Measurements from ENCODE around the gene ENOX2. TPM values are rescaled to one million over a fixed set of nuclear protein-coding genes. Genes with fewer than 3 reads are reported as not detected.

ENOX2 gene
- total and polyA plus RNA-seq, 2 of the 13 experiments (the other 11 are each of a cell fraction or from before 2014, with no cell fraction given) = 5.9 to 8.5 TPM

DNA sequence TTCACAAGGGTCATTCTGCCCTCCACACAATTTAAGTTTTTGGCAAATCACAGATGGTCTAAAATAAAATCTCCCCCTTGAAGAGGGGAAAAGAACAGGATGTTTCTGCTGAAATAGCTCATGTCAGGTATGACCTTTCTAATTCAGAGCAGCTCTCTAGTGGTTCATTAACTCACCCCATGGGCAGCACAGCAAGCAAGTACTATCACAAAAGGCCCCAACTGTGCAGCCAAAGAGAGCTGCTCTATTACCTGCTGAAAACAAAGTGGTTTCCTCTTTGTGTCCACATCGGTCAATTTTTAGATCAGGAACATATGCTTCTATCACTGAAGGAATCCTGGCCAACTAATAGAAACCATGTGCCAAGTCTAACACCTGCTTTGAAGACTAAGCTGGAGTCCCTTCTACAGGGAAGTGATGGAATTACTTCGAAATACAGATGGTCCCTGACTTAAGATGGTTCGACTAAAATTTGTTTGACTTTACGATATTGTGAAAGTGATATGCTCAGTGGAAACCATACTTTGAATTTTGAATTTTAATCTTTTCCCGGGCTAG lies 164.3 kb downstream of the ENOX2 start:
- ChIA-PET CTCF (ENCODE audit: low intra/inter-chr PET ratio, low total read pairs) (no interaction called here), POLR2A (no interaction called here)

More for the DNA sequence above, 164.3 kb downstream of the ENOX2 start:
- Histone ChIP-seq H3K4me3 (replicated peaks in 1 of 3; ENCODE audit: insufficient read depth in 1 of 3, low read depth in 2 of 3, low read length in 3 of 3) (no peak overlapping the region), H3K9me3 (ENCODE audit: low read length) (no peaks in the 10 kb centered on the region), H3K27ac (ENCODE audit: extremely low read length, insufficient read depth, low read length) (no peak overlapping the region), H4K20me1 (ENCODE audit: insufficient read depth, low read length) (no peaks in the 10 kb centered on the region), H3K4me1 (ENCODE audit: insufficient read depth, low read length) (no peaks in the 10 kb centered on the region), H3K27me3 (ENCODE audit: control insufficient read depth in 1 of 2, insufficient read depth in 2 of 2, low read length in 2 of 2) (no peaks in the 10 kb centered on the region), H3K4me2 (ENCODE audit: low read depth, low read length) (no peak overlapping the region), H3K79me2 (ENCODE audit: insufficient read depth, low read length) (no peaks in the 10 kb centered on the region), H3K9ac (ENCODE audit: insufficient read depth, low read depth, low read length) (no peak overlapping the region), H2AFZ (ENCODE audit: low read length) (no peak overlapping the region), H3K36me3 (replicated peaks in 1 of 2; ENCODE audit: control insufficient read depth in 1 of 2, insufficient read depth in 2 of 2, low read length in 2 of 2) (no peaks in the 10 kb centered on the region)
- no peak for DNase-seq (ENCODE audit: low spot score)
- in situ Hi-C loops (cut with HindIII; ENCODE audit: extremely low pct_ligation_motif_present, low pct_unique_long_range_greater_than_20kb) (no loop called here), intact Hi-C loops (cut with micrococcal nuclease; ENCODE audit: unreplicated experiment) (no loop called here)
- TF ChIP-seq, protein P1, sequence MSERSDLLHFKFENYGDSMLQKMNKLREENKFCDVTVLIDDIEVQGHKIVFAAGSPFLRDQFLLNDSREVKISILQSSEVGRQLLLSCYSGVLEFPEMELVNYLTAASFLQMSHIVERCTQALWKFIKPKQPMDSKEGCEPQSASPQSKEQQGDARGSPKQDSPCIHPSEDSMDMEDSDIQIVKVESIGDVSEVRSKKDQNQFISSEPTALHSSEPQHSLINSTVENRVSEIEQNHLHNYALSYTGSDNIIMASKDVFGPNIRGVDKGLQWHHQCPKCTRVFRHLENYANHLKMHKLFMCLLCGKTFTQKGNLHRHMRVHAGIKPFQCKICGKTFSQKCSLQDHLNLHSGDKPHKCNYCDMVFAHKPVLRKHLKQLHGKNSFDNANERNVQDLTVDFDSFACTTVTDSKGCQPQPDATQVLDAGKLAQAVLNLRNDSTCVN (CRISPR knock-in tag; IDR thresholded peaks at IDR 0.05; ENCODE audit: borderline replicate concordance) = no peak
- no peak for TF ChIP-seq SMC3 (IDR thresholded peaks at IDR 0.05; ENCODE audit: low read length)
- no peak for TF ChIP-seq FOSL2 (CRISPR knock-in tag; IDR thresholded peaks at IDR 0.05)
- no peak for TF ChIP-seq SCMH1 (CRISPR knock-in tag; IDR thresholded peaks at IDR 0.05; ENCODE audit: borderline replicate concordance)
- no peak for TF ChIP-seq MED13 (CRISPR knock-in tag; IDR thresholded peaks at IDR 0.05)
- TF ChIP-seq, protein P2, sequence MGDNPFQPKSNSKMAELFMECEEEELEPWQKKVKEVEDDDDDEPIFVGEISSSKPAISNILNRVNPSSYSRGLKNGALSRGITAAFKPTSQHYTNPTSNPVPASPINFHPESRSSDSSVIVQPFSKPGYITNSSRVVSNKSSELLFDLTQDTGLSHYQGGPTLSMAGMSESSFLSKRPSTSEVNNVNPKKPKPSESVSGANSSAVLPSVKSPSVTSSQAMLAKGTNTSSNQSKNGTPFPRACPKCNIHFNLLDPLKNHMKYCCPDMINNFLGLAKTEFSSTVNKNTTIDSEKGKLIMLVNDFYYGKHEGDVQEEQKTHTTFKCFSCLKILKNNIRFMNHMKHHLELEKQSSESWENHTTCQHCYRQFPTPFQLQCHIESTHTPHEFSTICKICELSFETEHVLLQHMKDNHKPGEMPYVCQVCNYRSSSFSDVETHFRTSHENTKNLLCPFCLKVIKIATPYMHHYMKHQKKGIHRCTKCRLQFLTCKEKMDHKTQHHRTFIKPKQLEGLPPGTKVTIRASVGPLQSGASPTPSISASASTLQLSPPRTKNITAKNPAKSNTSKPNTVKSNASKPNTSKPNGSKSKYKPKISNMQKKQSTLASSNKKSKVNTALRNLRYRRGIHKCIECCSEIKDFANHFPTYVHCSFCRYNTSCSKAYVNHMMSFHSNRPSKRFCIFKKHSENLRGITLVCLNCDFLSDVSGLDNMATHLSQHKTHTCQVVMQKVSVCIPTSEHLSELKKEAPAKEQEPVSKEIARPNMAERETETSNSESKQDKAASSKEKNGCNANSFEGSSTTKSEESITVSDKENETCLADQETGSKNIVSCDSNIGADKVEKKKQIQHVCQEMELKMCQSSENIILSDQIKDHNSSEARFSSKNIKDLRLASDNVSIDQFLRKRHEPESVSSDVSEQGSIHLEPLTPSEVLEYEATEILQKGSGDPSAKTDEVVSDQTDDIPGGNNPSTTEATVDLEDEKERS (CRISPR knock-in tag; IDR thresholded peaks at IDR 0.05) = no peak
- TF ChIP-seq, protein P3, sequence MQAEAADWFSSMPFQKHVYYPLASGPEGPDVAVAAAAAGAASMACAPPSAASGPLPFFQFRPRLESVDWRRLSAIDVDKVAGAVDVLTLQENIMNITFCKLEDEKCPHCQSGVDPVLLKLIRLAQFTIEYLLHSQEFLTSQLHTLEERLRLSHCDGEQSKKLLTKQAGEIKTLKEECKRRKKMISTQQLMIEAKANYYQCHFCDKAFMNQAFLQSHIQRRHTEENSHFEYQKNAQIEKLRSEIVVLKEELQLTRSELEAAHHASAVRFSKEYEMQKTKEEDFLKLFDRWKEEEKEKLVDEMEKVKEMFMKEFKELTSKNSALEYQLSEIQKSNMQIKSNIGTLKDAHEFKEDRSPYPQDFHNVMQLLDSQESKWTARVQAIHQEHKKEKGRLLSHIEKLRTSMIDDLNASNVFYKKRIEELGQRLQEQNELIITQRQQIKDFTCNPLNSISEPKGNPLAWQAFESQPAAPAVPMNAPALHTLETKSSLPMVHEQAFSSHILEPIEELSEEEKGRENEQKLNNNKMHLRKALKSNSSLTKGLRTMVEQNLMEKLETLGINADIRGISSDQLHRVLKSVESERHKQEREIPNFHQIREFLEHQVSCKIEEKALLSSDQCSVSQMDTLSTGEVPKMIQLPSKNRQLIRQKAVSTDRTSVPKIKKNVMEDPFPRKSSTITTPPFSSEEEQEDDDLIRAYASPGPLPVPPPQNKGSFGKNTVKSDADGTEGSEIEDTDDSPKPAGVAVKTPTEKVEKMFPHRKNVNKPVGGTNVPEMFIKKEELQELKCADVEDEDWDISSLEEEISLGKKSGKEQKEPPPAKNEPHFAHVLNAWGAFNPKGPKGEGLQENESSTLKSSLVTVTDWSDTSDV (CRISPR knock-in tag; IDR thresholded peaks at IDR 0.05) = no peak
- TF ChIP-seq ZNF75D (CRISPR knock-in tag; IDR thresholded peaks at IDR 0.05; ENCODE audit: borderline replicate concordance) = no peak
- TF ChIP-seq GPN1 (CRISPR knock-in tag; IDR thresholded peaks at IDR 0.05; ENCODE audit: borderline replicate concordance) = no peak
- TF ChIP-seq SNRNP70 (IDR thresholded peaks at IDR 0.05; ENCODE audit: low read depth, low read length) = no peak
- no peak for TF ChIP-seq DPF2 (CRISPR knock-in tag; IDR thresholded peaks at IDR 0.05; ENCODE audit: borderline replicate concordance, low read depth)
- TF ChIP-seq NR2F2 (IDR thresholded peaks at IDR 0.05; ENCODE audit: borderline replicate concordance, low read depth) = no peak
- TF ChIP-seq ZNF776 (CRISPR knock-in tag; IDR thresholded peaks at IDR 0.05) = no peak
- no peak for TF ChIP-seq MXI1 (IDR thresholded peaks at IDR 0.05; ENCODE audit: borderline replicate concordance, low read depth, low read length)
- no TSS peak for BruUV-seq (replicated peaks)
- no peak for ATAC-seq
- no peak for FAIRE-seq
- 98% methylated on average over 4 of the region's 5 CpGs for WGBS (ENCODE audit: low lambda C conversion rate)

All from HepG2 (cell line).